NCI-H460 (cell line): Measurements from ENCODE around the gene GSG1L2. TPM values are rescaled to one million over a fixed set of nuclear protein-coding genes. Genes with fewer than 3 reads are reported as not detected.
A peak's percentile ranks its signal among the peaks of the same experiment; 100 is the strongest.

ENCODE experiments used
- DNase-seq: peaks from one replicate; pipeline ENCODE4 v3.0.0-alpha.2; 2016; ENCODE audit warnings: low read depth; ENCODE audit errors: extremely low read depth
- total RNA-seq: library from RNA; depleted of rRNA; stranded (reverse); fragments of >200 nt; shearing (Covaris generic); gene quantifications from 2 replicates; pipeline ENCODE4 v1.2.3, GENCODE V29; 2014

The GSG1L2 gene
- total RNA-seq, 1 experiment from 2014 or later: 7.3 TPM

- DNase-seq: peak; percentile 73
Measured at GRCh38 chr17:9828296-9829295, 6.7 kb upstream of the GSG1L2 start.

- no peak for DNase-seq
Measured at GRCh38 chr17:9825641-9826150, 3.8 kb upstream of the GSG1L2 start, which contains the start of gene GLP2R. Gene GLP2R (plus strand): TSS chr17:9825924. CDS start chr17:9826064, 140 bp downstream.

GRCh38 chr17:9824797-9825338, 3.0 kb upstream of the GSG1L2 start:
- no peak for DNase-seq

GRCh38 chr17:9824094-9824493, 2.2 kb upstream of the GSG1L2 start:
- DNase-seq: no peak

- DNase-seq: no peak
Measured at GRCh38 chr17:9820448-9820847, 1.4 kb downstream of the GSG1L2 start.

GRCh38 chr17:9818760-9819159, 3.1 kb downstream of the GSG1L2 start:
- no peak for DNase-seq

GRCh38 chr17:9817086-9817485, 4.8 kb downstream of the GSG1L2 start:
- DNase-seq: peak; percentile 67

GRCh38 chr17:9816472-9816871, 5.4 kb downstream of the GSG1L2 start:
- no peak for DNase-seq

GRCh38 chr17:9814337-9814945, 7.4 kb downstream of the GSG1L2 start:
- DNase-seq: no peak

- DNase-seq: peak; percentile 82
Measured at GRCh38 chr17:9813166-9813565, 8.7 kb downstream of the GSG1L2 start.

- no peak for DNase-seq
Measured at GRCh38 chr17:9811537-9811936, 10.3 kb downstream of the GSG1L2 start.

- no peak for DNase-seq
Measured at GRCh38 chr17:9811086-9811485, 10.8 kb downstream of the GSG1L2 start.

- DNase-seq: no peak
Measured at GRCh38 chr17:9810100-9810949, 11.6 kb downstream of the GSG1L2 start.

- DNase-seq: no peak
Measured at GRCh38 chr17:9809409-9809808, 12.5 kb downstream of the GSG1L2 start.

- DNase-seq: no peak
Measured at GRCh38 chr17:9806699-9807098, 15.2 kb downstream of the GSG1L2 start.

- no peak for DNase-seq
Measured at GRCh38 chr17:9805769-9806168, 16.1 kb downstream of the GSG1L2 start.

GRCh38 chr17:9802697-9803096, 19.2 kb downstream of the GSG1L2 start:
- DNase-seq: peak; percentile 17

GRCh38 chr17:9802294-9802693, 19.6 kb downstream of the GSG1L2 start:
- peak; percentile 78 for DNase-seq

GRCh38 chr17:9801505-9801904, 20.4 kb downstream of the GSG1L2 start:
- no peak for DNase-seq

GRCh38 chr17:9798724-9799123, 23.2 kb downstream of the GSG1L2 start:
- no peak for DNase-seq
